Chondrocyte (in vitro differentiated cells): ENCODE measurements around the gene ATP5PB. TPM values are rescaled to one million over a fixed set of nuclear protein-coding genes. Genes with fewer than 3 reads are reported as not detected.

Experiments used
- DNase-seq: peaks from one replicate; pipeline ENCODE4 v3.0.0; 2021; ENCODE audit warnings: mixed read lengths, low spot score
- H3K27ac Mint-ChIP-seq: one replicate; pipeline ENCODE4 v1.8.0; 2021; ENCODE audit warnings: mild to moderate bottlenecking, moderate library complexity, mixed read lengths; ENCODE audit not compliant: unreplicated experiment
- H3K27me3 Mint-ChIP-seq: 2 replicates; pipeline ENCODE4 v1.8.0; 2021; ENCODE audit warnings: low read depth, mixed read lengths
- H3K36me3 Mint-ChIP-seq: 2 replicates; pipeline ENCODE4 v1.8.0; 2021; ENCODE audit warnings: low read depth, mixed read lengths
- H3K4me1 Mint-ChIP-seq: 2 replicates; pipeline ENCODE4 v1.8.0; 2021; ENCODE audit warnings: low read depth, mild to moderate bottlenecking, mixed read lengths
- H3K4me3 Mint-ChIP-seq: one replicate; pipeline ENCODE4 v1.8.0; 2021; ENCODE audit warnings: mild to moderate bottlenecking, moderate library complexity, mixed read lengths; ENCODE audit not compliant: unreplicated experiment
- H3K9me3 Mint-ChIP-seq: 2 replicates; pipeline ENCODE4 v1.8.0; 2021; ENCODE audit warnings: low read depth, mixed read lengths
- CTCF ChIP-seq: fragments of 200-600 bp; sonication (generic); IDR thresholded peaks from 2 replicates; pipeline ENCODE4 v1.5.0; 2021; ENCODE audit warnings: antibody characterized with exemption, mild to moderate bottlenecking, moderate library complexity
- total RNA-seq: library from RNA; stranded (reverse); gene quantifications from 3 replicates; pipeline ENCODE4 v1.2.1, GENCODE V29; 2021

The ATP5PB gene
- total RNA-seq, 1 donor from 2014 or later: 147 TPM

- Mint-ChIP-seq H3K4me1 (peaks cover 15% of the 10 kb centered on the region), H3K36me3 (no peaks in the 10 kb centered on the region), H3K27ac (peak overlapping the region; percentile 13), H3K27me3 (no peaks in the 10 kb centered on the region), H3K9me3 (no peaks in the 10 kb centered on the region), H3K4me3 (no peak overlapping the region)
- TF ChIP-seq CTCF: no peak
- DNase-seq: no peak
Measured at GRCh38 chr1:111509997-111510375, 60.7 kb downstream of the ATP5PB start.

GRCh38 chr1:111511370-111511769 lies 62.1 kb downstream of the ATP5PB start:
- peaks cover 15% of the 10 kb centered on the region for H3K4me1 Mint-ChIP-seq
- H3K36me3 Mint-ChIP-seq: no peaks in the 10 kb centered on the region
- no peak for TF ChIP-seq CTCF
- no peak for DNase-seq
- no peaks in the 10 kb centered on the region for H3K9me3 Mint-ChIP-seq
- H3K27me3 Mint-ChIP-seq: no peaks in the 10 kb centered on the region
- no peak overlapping the region for H3K4me3 Mint-ChIP-seq
- H3K27ac Mint-ChIP-seq: no peak overlapping the region

Other genes starting within 250 kb of the ATP5PB start
- 0.25 TPM in 1 of 3 replicates, not detected in the others for gene DENND2D, start 248.8 kb upstream of the ATP5PB start, total RNA-seq
- not detected in 3 replicates for gene CHI3L2, start 221.8 kb upstream of the ATP5PB start, total RNA-seq
- gene CHIA, start 158.6 kb upstream of the ATP5PB start, total RNA-seq: not detected in 3 replicates
- gene OVGP1, start 21.7 kb upstream of the ATP5PB start, total RNA-seq: 0.95 to 1.7 TPM (median 1.1 TPM) in 3 replicates
- gene WDR77, start 208 bp upstream of the ATP5PB start, total RNA-seq: 19.2 to 25.9 TPM (median 19.5 TPM) in 3 replicates
- gene C1orf162, start 24.5 kb downstream of the ATP5PB start, total RNA-seq: 0.17 to 0.34 TPM in 2 of 3 replicates, not detected in the other
- gene ADORA3, start 54.2 kb downstream of the ATP5PB start, total RNA-seq: not detected in 3 replicates
- not detected in 3 replicates for gene TMIGD3, start 54.2 kb downstream of the ATP5PB start, total RNA-seq
- gene RAP1A, start 170.3 kb downstream of the ATP5PB start, total RNA-seq: 53.5 to 64.0 TPM (median 60.5 TPM) in 3 replicates